GM12878 (cell line): Measurements from ENCODE around the gene RAD51B. TPM values are rescaled to one million over a fixed set of nuclear protein-coding genes. Genes with fewer than 3 reads are reported as not detected.

ENCODE experiments used
- ATAC-seq: fragments of 200-7000 bp; cut with Tn5 transposase; 3 replicates; pipeline ENCODE4 v1.9.1; 2020; ENCODE audit warnings: mild to moderate bottlenecking, moderate library complexity
- BruUV-seq: library from RNA; stranded (reverse); fragments of 400-500 nt; replicated peaks from 2 replicates; lab custom pipeline; 2021; lab: Mats Ljungman, UMichigan
- CTCF ChIA-PET: fragments of 300-600 bp; sonication (Branson Sonifier 250); formaldehyde crosslinking; extraction: SDS; loops from one replicate; lab custom pipeline; 2021; ENCODE audit warnings: inconsistent platforms; lab: Yijun Ruan, JAX
- POLR2A ChIA-PET: fragments of 350-600 bp; formaldehyde crosslinking; extraction: SDS; loops from one replicate; lab custom pipeline; 2021; ENCODE audit warnings: inconsistent platforms; lab: Charles Lee
- RAD21 ChIA-PET: fragments of 300-600 bp; sonication (Branson Sonifier 250); formaldehyde crosslinking; loops from one replicate; lab custom pipeline; 2023; ENCODE audit warnings: antibody characterized with exemption; ENCODE audit not compliant: unreplicated experiment; lab: Charles Lee
- SMC1A ChIA-PET: fragments of 300-600 bp; sonication (Branson Sonifier 250); formaldehyde crosslinking; loops from one replicate; lab custom pipeline; 2023; ENCODE audit not compliant: unreplicated experiment, uncharacterized antibody; lab: Charles Lee
- DNase-seq: peaks from one replicate; pipeline ENCODE4 v3.0.0-alpha.2; 2011; ENCODE audit warnings: low read depth, low spot score
- FAIRE-seq: peaks from 3 replicates; lab custom pipeline; 2011; peaks lifted over from hg19 to GRCh38; lab: Jason Lieb, UNC
- H2AFZ ChIP-seq: 2 replicates; pipeline ENCODE4 v1.6.0; 2011; ENCODE audit warnings: low read depth, low read length, control low read depth; ENCODE audit not compliant: control insufficient read depth
- H3K27ac ChIP-seq: 2 replicates; pipeline ENCODE4 v1.5.1; 2011; ENCODE audit warnings: control low read depth; ENCODE audit not compliant: control insufficient read depth, insufficient read depth
- H3K27me3 ChIP-seq, 2 experiments: replicated peaks in 1 of 2; 2 replicates each; pipeline versions ENCODE4 v1.6.0 to v1.6.1; 2011; ENCODE audit warnings: low read length in 1 of 2; ENCODE audit not compliant: control insufficient read depth in 2 of 2, insufficient read depth in 2 of 2
- H3K36me3 ChIP-seq, 2 experiments: 2 replicates each; pipeline ENCODE4 v1.5.1; 2011; ENCODE audit warnings: low read length in 1 of 2; ENCODE audit not compliant: control insufficient read depth in 2 of 2, insufficient read depth in 2 of 2
- H3K4me1 ChIP-seq: 2 replicates; pipeline ENCODE4 v1.6.1; 2011; ENCODE audit warnings: mild to moderate bottlenecking, low read length, moderate library complexity, mixed read lengths; ENCODE audit not compliant: control insufficient read depth, insufficient read depth
- H3K4me2 ChIP-seq: 2 replicates; pipeline ENCODE4 v1.6.0; 2011; ENCODE audit warnings: control low read depth; ENCODE audit not compliant: control insufficient read depth, insufficient read depth
- H3K4me3 ChIP-seq: fragments of 200-600 bp; sonication (generic); 2 replicates; pipeline ENCODE4 v1.5.1; 2016
- H3K79me2 ChIP-seq: 2 replicates; pipeline ENCODE4 v1.6.0; 2011; ENCODE audit warnings: low read length; ENCODE audit not compliant: control insufficient read depth, insufficient read depth
- H3K9ac ChIP-seq: 2 replicates; pipeline ENCODE4 v1.8.0; 2011; ENCODE audit warnings: low read length, control low read depth, mixed read lengths; ENCODE audit not compliant: control insufficient read depth, insufficient read depth
- H3K9me3 ChIP-seq: replicated peaks from 3 replicates; pipeline ENCODE4 v1.5.1; 2011; ENCODE audit warnings: mild to moderate bottlenecking, low read length; ENCODE audit not compliant: control insufficient read depth, insufficient read depth
- H4K20me1 ChIP-seq: 2 replicates; pipeline ENCODE4 v1.6.0; 2011; ENCODE audit not compliant: control insufficient read depth, insufficient read depth
- ASH2L ChIP-seq: fragments of 300-600, 200-600 bp; sonication (generic); IDR thresholded peaks from 2 replicates; pipeline ENCODE4 v1.6.1; 2017; ENCODE audit warnings: low read depth, mild to moderate bottlenecking, borderline replicate concordance
- EED ChIP-seq: sonication (generic); IDR thresholded peaks from 2 replicates; pipeline ENCODE4 v1.6.1; 2016; ENCODE audit warnings: antibody characterized with exemption, low read depth
- EP300 ChIP-seq, 2 experiments: fragments of 150-350 bp in 1 of 2; IDR thresholded peaks; 2 replicates each; pipeline ENCODE4 v1.6.1; 2011 to 2012; ENCODE audit warnings: low read depth in 2 of 2, low read length in 2 of 2, borderline replicate concordance in 1 of 2, improper control_type of control experiment in 1 of 2, inconsistent platforms in 1 of 2; ENCODE audit not compliant: control insufficient read depth in 1 of 2
- ETV6 ChIP-seq, 2 experiments: fragments of 450-650 bp in 1 of 2; IDR thresholded peaks in 1 of 2; conservative IDR thresholded peaks in 1 of 2; 2 replicates each; pipeline ENCODE4 v1.6.1; 2014; ENCODE audit warnings: antibody characterized with exemption in 1 of 2, borderline replicate concordance in 1 of 2, low read depth in 1 of 2, mild to moderate bottlenecking in 1 of 2, moderate library complexity in 1 of 2
- FOXK2 ChIP-seq: fragments of 450-650 bp; IDR thresholded peaks from 2 replicates; pipeline ENCODE4 v1.6.1; 2017; ENCODE audit warnings: mild to moderate bottlenecking, moderate library complexity
- HDAC2 ChIP-seq: fragments of 200-600 bp; sonication (generic); IDR thresholded peaks from 2 replicates; pipeline ENCODE4 v1.6.1; 2017
- HDAC6 ChIP-seq: fragments of 200-600 bp; sonication (generic); IDR thresholded peaks from one replicate; pipeline ENCODE4 v1.8.0; 2017; ENCODE audit warnings: antibody characterized with exemption; ENCODE audit not compliant: unreplicated experiment
- MEF2A ChIP-seq: IDR thresholded peaks from 2 replicates; pipeline ENCODE4 v1.6.1; 2011; ENCODE audit warnings: low read depth, mild to moderate bottlenecking, low read length, moderate library complexity; ENCODE audit not compliant: insufficient read depth
- MEF2B ChIP-seq: fragments of 450-650 bp; IDR thresholded peaks from 2 replicates; pipeline ENCODE4 v1.6.1; 2018; ENCODE audit warnings: mild to moderate bottlenecking, moderate library complexity; ENCODE audit not compliant: partially characterized antibody, poor library complexity, severe bottlenecking
- MLLT1 ChIP-seq: fragments of 450-650 bp; IDR thresholded peaks from 2 replicates; pipeline ENCODE4 v1.6.1; 2016; ENCODE audit warnings: mild to moderate bottlenecking
- MTA2 ChIP-seq: fragments of 450-650 bp; IDR thresholded peaks from 2 replicates; pipeline ENCODE4 v1.6.1; 2016; ENCODE audit warnings: low read depth, mild to moderate bottlenecking, moderate library complexity
- MTA3 ChIP-seq: IDR thresholded peaks from 2 replicates; pipeline ENCODE4 v1.6.1; 2012; ENCODE audit warnings: low read length, inconsistent platforms, borderline replicate concordance
- NFYB ChIP-seq: IDR thresholded peaks from 2 replicates; pipeline ENCODE4 v1.6.1; 2011; ENCODE audit warnings: low read depth, mild to moderate bottlenecking, low read length, improper control_type of control experiment, moderate library complexity; ENCODE audit not compliant: insufficient read depth
- RB1 ChIP-seq: fragments of 450-650 bp; formaldehyde crosslinking; IDR thresholded peaks from 2 replicates; pipeline ENCODE4 v1.6.1; 2017; ENCODE audit warnings: mild to moderate bottlenecking, borderline replicate concordance
- RELB ChIP-seq: fragments of 450-650 bp; IDR thresholded peaks from 2 replicates; pipeline ENCODE4 v1.6.1; 2017; ENCODE audit warnings: low read depth, mild to moderate bottlenecking, moderate library complexity
- STAT1 ChIP-seq: fragments of 450-650 bp; conservative IDR thresholded peaks from 2 replicates; pipeline ENCODE4 v1.6.1; 2014; ENCODE audit warnings: antibody characterized with exemption, mild to moderate bottlenecking
- USF1 ChIP-seq: IDR thresholded peaks from 2 replicates; pipeline ENCODE4 v1.6.1; 2011; ENCODE audit warnings: borderline replicate concordance, low read depth, mild to moderate bottlenecking, moderate library complexity, mixed read lengths, low read length; ENCODE audit not compliant: insufficient read depth; ENCODE audit errors: extremely low read length
- YBX1 ChIP-seq: fragments of 450-650 bp; IDR thresholded peaks from 2 replicates; pipeline ENCODE4 v1.6.1; 2016; ENCODE audit warnings: antibody characterized with exemption
- YY1 ChIP-seq: IDR thresholded peaks from 2 replicates; pipeline ENCODE4 v1.6.1; 2011; ENCODE audit warnings: low read depth, mild to moderate bottlenecking, low read length
- WGBS: methylation state at CpG from one replicate; pipeline ENCODE4 v1.1.6; 2016; ENCODE audit warnings: low lambda C conversion rate; ENCODE audit not compliant: insufficient replicate concordance, insufficient coverage; ENCODE audit errors: missing lambda C conversion rate; 5-methylcytosine and 5-hydroxymethylcytosine counted together
- in situ Hi-C: fragments of 300-500 bp; cut with MboI; formaldehyde crosslinking; loops from 9 replicates; pipeline ENCODE4 v1.14.3; 2018; ENCODE audit warnings: mixed read lengths
- intact Hi-C: fragments of 100-400 bp; cut with micrococcal nuclease; formaldehyde crosslinking; loops from one replicate; pipeline ENCODE4 v1.14.2; 2022; ENCODE audit not compliant: unreplicated experiment
- polyA plus RNA-seq, 11 experiments: library from polyadenylated mRNA; depleted of rRNA in 4 of 11; unstranded in 6 of 11; stranded (reverse) in 5 of 11; fragments of >200 nt; fragmentation: Nextera tagmentation in 4 of 11; fragmentation: Illumina TruSeq in 1 of 11; extraction: Ambion mirVana in 4 of 11; extraction: Trizol in 1 of 11; gene quantifications; 1 replicate in 1 of 11; 2 replicates in 10 of 11; pipeline versions ENCODE4 v1.2.1 to v1.2.3, GENCODE V29; 2011 to 2016; ENCODE audit warnings: inconsistent platforms in 2 of 11, missing spikeins in 2 of 11, low read depth in 1 of 11
- total RNA-seq, 4 experiments: library from RNA; depleted of rRNA in 3 of 4; stranded (reverse); fragments of >200 nt in 3 of 4; fragmentation: Illumina TruSeq in 1 of 4; extraction: Trizol in 1 of 4; gene quantifications; 2 replicates each; pipeline versions ENCODE4 v1.2.1 to v1.2.3, GENCODE V29; 2013 to 2021

Gene RAD51B
- total and polyA plus RNA-seq, 10 of the 15 experiments (the other 5 are each of a cell fraction or from before 2014, with no cell fraction given) = 9.8 to 26.8 (median 21.3) TPM

DNA sequence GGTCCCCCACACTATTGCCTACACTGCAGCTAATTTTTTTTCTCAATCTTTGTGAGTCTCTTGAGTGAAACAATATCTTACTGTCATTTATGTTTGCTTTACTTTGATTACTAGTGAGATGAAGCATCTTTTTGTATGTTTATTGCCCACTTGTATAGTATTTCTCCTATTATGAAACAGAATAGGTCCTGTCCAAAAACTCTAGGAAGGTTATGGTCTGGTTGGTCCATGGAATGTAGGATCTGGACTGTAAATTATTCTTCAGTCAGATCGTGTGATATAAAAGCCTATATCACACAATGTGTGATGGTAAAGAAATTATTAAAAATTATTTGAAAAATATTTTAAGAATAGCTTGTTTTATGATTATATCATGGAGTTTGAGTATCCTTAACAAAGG lies 538.9 kb downstream of the RAD51B start:
- WGBS = 91% methylated on average over 1 of the region's 1 CpG
- DNase-seq = no peak
- Histone ChIP-seq H3K79me2 (no peaks in the 10 kb centered on the region), H3K27me3 (no peaks in the 10 kb centered on the region), H3K4me3 (no peak overlapping the region), H2AFZ (no peak overlapping the region), H3K9me3 (no peaks in the 10 kb centered on the region; the same call in 1 of the 3 replicates), H3K4me1 (peaks cover 28% of the 10 kb centered on the region), H4K20me1 (no peaks in the 10 kb centered on the region), H3K36me3 (no peaks in the 10 kb centered on the region), H3K4me2 (no peak overlapping the region), H3K27ac (peak overlapping the region; percentile 82), H3K9ac (no peak overlapping the region)
- ChIA-PET SMC1A (interaction anchor here (0.9 to 11.9 kb wide), 14 partner anchors 10 to 397 kb away, joined by 3 to 114 read pairs (median 9); no protein-coding TSS in a partner anchor), CTCF (interaction anchor here (1.0 to 2.0 kb wide), 7 partner anchors 10 to 466 kb away, joined by 3 to 6 read pairs (median 4); no protein-coding TSS in a partner anchor), RAD21 (interaction anchor here (0.7 to 6.8 kb wide), 12 partner anchors 10 to 110 kb away, joined by 3 to 46 read pairs (median 4); no protein-coding TSS in a partner anchor), POLR2A (interaction anchor here (0.7 to 2.1 kb wide), 8 partner anchors 10 to 91 kb away, joined by 3 to 9 read pairs (median 4); no protein-coding TSS in a partner anchor)
- TF ChIP-seq ASH2L (no peak), NFYB (no peak), RB1 (no peak), STAT1 (no peak), HDAC2 (no peak), HDAC6 (no peak), FOXK2 (no peak), YY1 (no peak), MTA3 (no peak), EED (no peak), ETV6 (conservative IDR thresholded peaks at IDR 0.05 in 1 of 2, IDR thresholded peaks at IDR 0.05 in 1 of 2; ENCODE audit: borderline replicate concordance in 1 of 2, low read depth in 1 of 2) (no peak), MEF2A (no peak), YBX1 (no peak), RELB (no peak), MLLT1 (no peak), MTA2 (no peak), EP300 (IDR thresholded peaks at IDR 0.05; ENCODE audit: borderline replicate concordance in 1 of 2, control insufficient read depth in 1 of 2, low read depth in 2 of 2, low read length in 2 of 2) (no peak), USF1 (no peak), MEF2B (no peak)
- ATAC-seq = no peak
- FAIRE-seq = no peak
- in situ Hi-C loops = no loop called here
- no TSS peak for BruUV-seq
- intact Hi-C loops = no loop called here
